Stimulated activated CD8-positive, alpha-beta memory T cell treated with anti-CD3 and anti-CD28 coated beads, Interleukin-7, amount 100 ng/mL, for 24 hours (primary cell): ENCODE measurements around the gene EHMT1.
"Not testable (repeated sequence)": the region's sequence is repeated elsewhere in the genome, so short reads cannot be mapped to it uniquely, and the experiment has no call there.

Experiments
- DNase-seq: peaks from one replicate; pipeline ENCODE4 v3.0.0-alpha.2; 2020; ENCODE audit warnings: low read depth

The EHMT1 gene

GRCh38 chr9:137694962-137695875, 76.4 kb downstream of the EHMT1 start:
- DNase-seq = no peak

- no peak for DNase-seq
These were observed 77.5 kb downstream of the EHMT1 start for GRCh38 chr9:137696136-137696925.

- no peak for DNase-seq
These were observed 78.4 kb downstream of the EHMT1 start for GRCh38 chr9:137697193-137697592.

- DNase-seq = no peak
These were observed 79.0 kb downstream of the EHMT1 start for GRCh38 chr9:137697832-137698231.

GRCh38 chr9:137700911-137701310, 82.1 kb downstream of the EHMT1 start:
- no peak for DNase-seq

- no peak for DNase-seq
These were observed 84.0 kb downstream of the EHMT1 start for GRCh38 chr9:137702615-137703379.

- no peak for DNase-seq
These were observed 85.2 kb downstream of the EHMT1 start for GRCh38 chr9:137703842-137704508.

- DNase-seq = no peak
These were observed 86.6 kb downstream of the EHMT1 start for GRCh38 chr9:137705443-137705863.

GRCh38 chr9:137705906-137706305, 87.1 kb downstream of the EHMT1 start:
- no peak for DNase-seq

GRCh38 chr9:137707361-137707760, 88.6 kb downstream of the EHMT1 start:
- DNase-seq = no peak

GRCh38 chr9:137708590-137709284, 89.9 kb downstream of the EHMT1 start:
- DNase-seq = no peak

GRCh38 chr9:137709411-137710101, 90.8 kb downstream of the EHMT1 start:
- no peak for DNase-seq

GRCh38 chr9:137710704-137711103, 91.9 kb downstream of the EHMT1 start:
- no peak for DNase-seq

- DNase-seq = no peak
These were observed 92.9 kb downstream of the EHMT1 start for GRCh38 chr9:137711678-137712105.

- no peak for DNase-seq
These were observed 96.5 kb downstream of the EHMT1 start for GRCh38 chr9:137715321-137715720.

- not testable (repeated sequence) for DNase-seq
These were observed 97.3 kb downstream of the EHMT1 start for GRCh38 chr9:137715866-137716693.

GRCh38 chr9:137716694-137717287, 98.0 kb downstream of the EHMT1 start:
- DNase-seq = no peak

GRCh38 chr9:137717776-137718327, 99.0 kb downstream of the EHMT1 start:
- no peak for DNase-seq

GRCh38 chr9:137719194-137719593, 100.4 kb downstream of the EHMT1 start:
- no peak for DNase-seq
